Measurements from ENCODE around the gene RAB32.
"Not testable (repeated sequence)": the region's sequence is repeated elsewhere in the genome, so short reads cannot be mapped to it uniquely, and the experiment has no call there.

RAB32 gene

GRCh38 chr6:146543211-146543939, at the start of gene RAB32:
TSS of gene RAB32 (plus strand) at chr6:146543833. CDS start at chr6:146543872, 39 bp downstream.
- no peak for DNase-seq (ENCODE audit: low read depth in 2 of 2)

- DNase-seq (ENCODE audit: low read depth in 2 of 2) = no peak
Observed at GRCh38 chr6:146498309-146498708, 45.3 kb upstream of the RAB32 start.

- DNase-seq (ENCODE audit: low read depth in 2 of 2) = no peak
Observed at GRCh38 chr6:146503096-146503495, 40.5 kb upstream of the RAB32 start.

GRCh38 chr6:146515212-146515611, 28.4 kb upstream of the RAB32 start:
- no peak for DNase-seq (ENCODE audit: low read depth in 2 of 2)

GRCh38 chr6:146526192-146526591, 17.4 kb upstream of the RAB32 start:
- no peak for DNase-seq (ENCODE audit: low read depth in 2 of 2)

- no peak for DNase-seq (ENCODE audit: low read depth in 2 of 2)
Observed at GRCh38 chr6:146532702-146533101, 10.9 kb upstream of the RAB32 start.

- DNase-seq (ENCODE audit: low read depth in 2 of 2) = no peak
Observed at GRCh38 chr6:146542881-146543210, 787 bp upstream of the RAB32 start.

- DNase-seq (ENCODE audit: low read depth in 2 of 2) = no peak
Observed at GRCh38 chr6:146543940-146544615, 445 bp downstream of the RAB32 start.

- DNase-seq (ENCODE audit: low read depth in 2 of 2) = no peak
Observed at GRCh38 chr6:146544616-146545182, 1.1 kb downstream of the RAB32 start.

- DNase-seq (ENCODE audit: low read depth in 2 of 2) = no peak
Observed at GRCh38 chr6:146545581-146545980, 1.9 kb downstream of the RAB32 start.

GRCh38 chr6:146546443-146547043, 2.9 kb downstream of the RAB32 start:
- no peak for DNase-seq (ENCODE audit: low read depth in 2 of 2)

- no peak for DNase-seq (ENCODE audit: low read depth in 2 of 2)
Observed at GRCh38 chr6:146547889-146548288, 4.3 kb downstream of the RAB32 start.

- no peak for DNase-seq (ENCODE audit: low read depth in 2 of 2)
Observed at GRCh38 chr6:146548898-146549374, 5.3 kb downstream of the RAB32 start.

GRCh38 chr6:146550911-146551310, 7.3 kb downstream of the RAB32 start:
- no peak for DNase-seq (ENCODE audit: low read depth in 2 of 2)

GRCh38 chr6:146551545-146551944, 7.9 kb downstream of the RAB32 start:
- no peak for DNase-seq (ENCODE audit: low read depth in 2 of 2)

- no peak for DNase-seq (ENCODE audit: low read depth in 2 of 2)
Observed at GRCh38 chr6:146553377-146554135, 9.9 kb downstream of the RAB32 start.

GRCh38 chr6:146560607-146561006, 17.0 kb downstream of the RAB32 start:
- DNase-seq (ENCODE audit: low read depth in 2 of 2) = no peak

GRCh38 chr6:146566661-146567060, 23.0 kb downstream of the RAB32 start:
- not testable (repeated sequence) for DNase-seq (ENCODE audit: low read depth in 2 of 2)

- DNase-seq (ENCODE audit: low read depth in 2 of 2) = not testable (repeated sequence)
Observed at GRCh38 chr6:146568619-146569018, 25.0 kb downstream of the RAB32 start.

GRCh38 chr6:146574211-146574610, 30.6 kb downstream of the RAB32 start:
- no peak for DNase-seq (ENCODE audit: low read depth in 2 of 2)

- DNase-seq (ENCODE audit: low read depth in 2 of 2) = no peak
Observed at GRCh38 chr6:146578054-146578453, 34.4 kb downstream of the RAB32 start.

- no peak for DNase-seq (ENCODE audit: low read depth in 2 of 2)
Observed at GRCh38 chr6:146581968-146582367, 38.3 kb downstream of the RAB32 start.

Measured in activated CD4-positive, alpha-beta T cell treated with anti-CD3 and anti-CD28 coated beads for 24 hours (primary cell).